Measurements from ENCODE around the gene ITPRID1.

DNA sequence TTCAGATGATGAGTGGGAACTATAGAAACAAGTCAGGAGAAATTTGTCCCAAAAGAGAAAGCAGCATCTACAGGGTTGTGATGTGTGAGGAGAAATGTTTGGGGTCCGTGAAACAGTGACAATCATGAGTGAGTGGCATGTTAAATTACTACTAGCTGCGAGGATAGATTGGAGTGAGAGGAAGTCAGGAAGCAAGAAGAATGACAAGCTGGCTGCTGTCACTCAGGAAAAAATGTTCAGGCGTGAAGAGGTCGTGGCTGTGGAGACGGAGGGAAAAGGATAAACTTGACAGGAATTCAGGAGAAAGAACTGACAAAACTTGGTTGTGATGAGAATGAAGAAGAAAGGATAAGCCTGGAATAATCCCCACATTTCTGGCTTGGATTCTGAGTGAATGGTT is 5.1 kb upstream of the ITPRID1 start:
- TF ChIP-seq, protein P1, sequence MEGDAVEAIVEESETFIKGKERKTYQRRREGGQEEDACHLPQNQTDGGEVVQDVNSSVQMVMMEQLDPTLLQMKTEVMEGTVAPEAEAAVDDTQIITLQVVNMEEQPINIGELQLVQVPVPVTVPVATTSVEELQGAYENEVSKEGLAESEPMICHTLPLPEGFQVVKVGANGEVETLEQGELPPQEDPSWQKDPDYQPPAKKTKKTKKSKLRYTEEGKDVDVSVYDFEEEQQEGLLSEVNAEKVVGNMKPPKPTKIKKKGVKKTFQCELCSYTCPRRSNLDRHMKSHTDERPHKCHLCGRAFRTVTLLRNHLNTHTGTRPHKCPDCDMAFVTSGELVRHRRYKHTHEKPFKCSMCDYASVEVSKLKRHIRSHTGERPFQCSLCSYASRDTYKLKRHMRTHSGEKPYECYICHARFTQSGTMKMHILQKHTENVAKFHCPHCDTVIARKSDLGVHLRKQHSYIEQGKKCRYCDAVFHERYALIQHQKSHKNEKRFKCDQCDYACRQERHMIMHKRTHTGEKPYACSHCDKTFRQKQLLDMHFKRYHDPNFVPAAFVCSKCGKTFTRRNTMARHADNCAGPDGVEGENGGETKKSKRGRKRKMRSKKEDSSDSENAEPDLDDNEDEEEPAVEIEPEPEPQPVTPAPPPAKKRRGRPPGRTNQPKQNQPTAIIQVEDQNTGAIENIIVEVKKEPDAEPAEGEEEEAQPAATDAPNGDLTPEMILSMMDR (optimal IDR thresholded peaks at IDR 0.05 in 1 of 3, IDR thresholded peaks at IDR 0.05 in 1 of 3, conservative IDR thresholded peaks at IDR 0.05 in 1 of 3; ENCODE audit: extremely low read depth in 1 of 3, insufficient read depth in 2 of 3, low read length in 3 of 3): no peak
- no peak for TF ChIP-seq EZH2 (IDR thresholded peaks at IDR 0.05; ENCODE audit: low read length)

All from keratinocyte (primary cell).